Measurements from ENCODE around the gene SSR4.
A peak's percentile ranks its signal among the peaks of the same experiment; 100 is the strongest.

The SSR4 gene

DNA sequence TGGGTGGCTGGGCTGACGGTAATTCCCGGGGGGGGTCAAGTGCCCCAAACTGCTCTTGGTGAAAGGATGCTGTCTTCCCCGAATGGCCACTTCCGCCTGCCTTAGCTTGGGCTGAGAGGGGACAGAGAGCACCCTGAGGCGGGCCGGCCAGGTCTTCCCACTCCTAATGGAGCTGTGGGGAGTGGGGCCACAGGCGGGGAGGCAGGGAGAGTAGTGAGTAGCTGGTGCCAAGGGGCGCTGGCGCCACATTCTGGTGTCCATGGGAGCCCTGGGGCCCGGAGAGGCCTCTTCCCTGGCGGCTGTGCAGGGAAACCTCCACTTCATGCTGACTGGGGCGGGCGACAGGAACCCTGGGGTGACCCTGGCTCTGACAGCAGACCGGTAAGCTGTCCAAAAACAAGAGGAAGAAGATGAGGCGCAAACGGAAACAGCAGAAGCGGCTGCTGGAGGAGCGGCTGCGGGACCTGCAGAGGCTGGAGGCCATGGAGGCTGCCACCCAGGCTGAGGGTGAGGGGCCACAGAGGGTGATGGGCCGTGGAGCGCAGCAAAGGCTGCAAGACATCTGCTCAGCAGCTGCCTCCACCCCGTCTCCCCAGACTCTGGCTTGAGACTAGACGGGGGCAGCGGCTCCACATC, 11.0 kb upstream of the SSR4 start:
- H3K27me3 Mint-ChIP-seq = peaks cover 13% of the 10 kb centered on the region
- peaks cover 3% of the 10 kb centered on the region for H3K4me1 Mint-ChIP-seq (ENCODE audit: low read depth)
- no peak overlapping the region for H3K4me3 Mint-ChIP-seq
- H3K36me3 Mint-ChIP-seq (ENCODE audit: low read depth) = peaks cover 29% of the 10 kb centered on the region
- no peak for DNase-seq
- no peaks in the 10 kb centered on the region for H3K9me3 Mint-ChIP-seq
- no peak overlapping the region for H3K27ac Mint-ChIP-seq

DNA sequence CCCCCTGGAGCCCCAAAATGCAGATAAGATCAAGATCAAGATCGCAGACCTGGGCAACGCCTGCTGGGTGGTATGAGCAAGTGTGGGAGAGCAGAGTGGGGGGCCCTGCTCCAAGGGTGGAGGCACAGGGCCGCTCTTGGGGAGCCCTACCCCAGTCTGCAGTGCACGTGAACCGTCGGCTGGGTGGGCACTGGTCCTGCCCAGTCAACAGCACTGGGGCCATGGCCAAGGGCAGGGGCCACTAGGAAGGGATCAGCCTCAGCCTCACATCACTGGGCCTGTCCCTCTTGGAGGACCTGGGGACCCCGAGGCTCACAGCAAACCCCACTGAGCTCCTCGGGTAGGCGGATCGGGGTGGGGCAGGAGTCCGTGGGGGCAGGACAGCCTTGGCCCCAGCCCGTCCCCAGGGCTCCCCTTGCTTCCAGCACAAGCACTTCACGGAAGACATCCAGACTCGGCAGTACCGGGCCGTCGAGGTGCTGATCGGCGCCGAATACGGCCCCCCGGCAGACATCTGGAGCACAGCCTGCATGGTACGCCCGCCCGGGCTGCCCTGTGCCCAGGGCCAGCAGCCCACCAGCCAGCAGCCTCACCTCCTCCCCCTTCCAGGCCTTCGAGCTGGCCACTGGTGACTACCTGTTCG, 10.0 kb upstream of the SSR4 start:
- Mint-ChIP-seq H3K4me1 (ENCODE audit: low read depth) (peaks cover 3% of the 10 kb centered on the region), H3K9me3 (no peaks in the 10 kb centered on the region), H3K27ac (no peak overlapping the region), H3K36me3 (ENCODE audit: low read depth) (peaks cover 38% of the 10 kb centered on the region), H3K27me3 (peaks cover 13% of the 10 kb centered on the region), H3K4me3 (no peak overlapping the region)
- DNase-seq = no peak

DNA sequence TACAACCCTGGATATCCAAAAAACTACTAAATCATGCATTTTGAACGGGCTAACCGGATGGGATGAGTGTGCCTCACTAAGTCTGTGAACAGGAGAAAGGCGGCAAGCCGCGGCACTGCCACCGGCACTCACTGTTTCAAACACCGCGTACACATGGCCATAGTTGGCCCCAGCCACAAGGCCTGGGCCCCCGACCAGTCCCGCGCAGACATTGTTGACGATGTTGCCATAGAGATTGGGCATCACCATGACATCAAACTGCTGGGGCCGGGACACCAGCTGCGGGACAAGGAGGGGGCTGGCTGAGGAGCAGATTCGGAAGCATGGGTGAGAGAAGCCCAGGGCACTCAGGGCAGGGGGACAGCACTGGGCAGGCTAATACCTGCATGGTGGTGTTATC, 7.8 kb upstream of the SSR4 start:
- H3K4me3 Mint-ChIP-seq = no peak overlapping the region
- no peaks in the 10 kb centered on the region for H3K4me1 Mint-ChIP-seq (ENCODE audit: low read depth)
- no peak for DNase-seq
- H3K27ac Mint-ChIP-seq = no peak overlapping the region
- peaks cover 52% of the 10 kb centered on the region for H3K36me3 Mint-ChIP-seq (ENCODE audit: low read depth)
- no peaks in the 10 kb centered on the region for H3K9me3 Mint-ChIP-seq
- peaks cover 7% of the 10 kb centered on the region for H3K27me3 Mint-ChIP-seq

DNA sequence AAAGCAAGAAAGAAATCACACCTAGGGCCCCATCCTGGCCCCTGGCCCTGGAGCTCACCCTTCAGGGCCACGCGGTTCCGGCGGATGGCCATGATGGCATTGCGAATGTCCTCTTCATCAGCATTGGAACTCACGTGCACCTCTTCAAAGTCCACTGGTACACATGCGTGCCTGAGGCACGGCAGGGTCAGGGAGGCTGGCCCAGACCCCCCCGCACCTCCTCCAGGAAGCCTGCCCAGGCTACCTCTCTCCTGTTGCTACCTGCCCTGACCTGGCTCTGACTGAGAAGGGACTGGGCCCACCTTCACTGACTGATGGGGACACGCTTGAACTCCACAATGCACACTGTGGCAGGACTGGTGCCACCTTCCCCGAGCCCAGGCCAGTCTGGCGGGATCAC, 4.8 kb upstream of the SSR4 start:
- Mint-ChIP-seq H3K4me3 (no peak overlapping the region), H3K27me3 (peaks cover 10% of the 10 kb centered on the region), H3K27ac (no peak overlapping the region), H3K36me3 (ENCODE audit: low read depth) (peaks cover 59% of the 10 kb centered on the region), H3K4me1 (ENCODE audit: low read depth) (peaks cover 6% of the 10 kb centered on the region), H3K9me3 (no peaks in the 10 kb centered on the region)
- DNase-seq = no peak

DNA sequence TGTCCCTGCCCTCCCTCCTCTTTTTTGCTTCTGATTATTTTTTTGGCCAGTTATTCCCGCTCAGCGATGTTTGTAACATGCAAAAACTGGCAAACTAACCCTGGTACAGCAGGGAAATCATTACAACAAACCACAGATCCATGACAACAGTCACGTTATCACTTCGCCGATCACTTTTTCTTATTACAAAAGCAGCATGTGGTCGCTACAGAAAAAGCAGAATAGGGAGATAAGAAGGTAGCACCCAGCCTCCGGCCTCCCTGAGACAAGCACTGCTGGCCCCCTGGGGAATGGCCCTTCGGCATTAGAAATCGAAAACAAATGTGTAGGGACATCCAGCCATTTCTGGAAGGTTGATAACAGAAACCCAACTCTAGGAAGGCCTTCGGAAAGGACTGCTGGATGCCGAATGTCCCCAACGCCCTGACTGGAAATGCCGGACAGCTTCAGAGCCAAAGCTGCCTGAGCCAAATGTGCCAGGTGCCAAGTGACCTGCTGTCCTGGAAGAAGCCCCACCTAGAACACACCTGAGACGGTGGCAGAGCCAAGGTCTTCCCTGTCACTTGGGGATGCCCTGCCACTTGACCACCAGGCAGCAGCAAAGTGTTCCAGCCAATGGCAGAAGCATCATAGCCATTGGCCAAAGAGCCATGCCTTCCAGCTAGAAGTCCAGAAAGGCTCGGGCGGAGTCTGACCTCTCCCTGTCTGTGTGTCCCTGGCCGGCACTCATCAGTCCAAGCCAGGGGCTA, 3.2 kb upstream of the SSR4 start:
- Mint-ChIP-seq H3K9me3 (no peaks in the 10 kb centered on the region), H3K4me3 (no peak overlapping the region), H3K27ac (no peak overlapping the region), H3K4me1 (ENCODE audit: low read depth) (peaks cover 12% of the 10 kb centered on the region), H3K36me3 (ENCODE audit: low read depth) (peaks cover 58% of the 10 kb centered on the region), H3K27me3 (peaks cover 14% of the 10 kb centered on the region)
- no peak for DNase-seq

DNA sequence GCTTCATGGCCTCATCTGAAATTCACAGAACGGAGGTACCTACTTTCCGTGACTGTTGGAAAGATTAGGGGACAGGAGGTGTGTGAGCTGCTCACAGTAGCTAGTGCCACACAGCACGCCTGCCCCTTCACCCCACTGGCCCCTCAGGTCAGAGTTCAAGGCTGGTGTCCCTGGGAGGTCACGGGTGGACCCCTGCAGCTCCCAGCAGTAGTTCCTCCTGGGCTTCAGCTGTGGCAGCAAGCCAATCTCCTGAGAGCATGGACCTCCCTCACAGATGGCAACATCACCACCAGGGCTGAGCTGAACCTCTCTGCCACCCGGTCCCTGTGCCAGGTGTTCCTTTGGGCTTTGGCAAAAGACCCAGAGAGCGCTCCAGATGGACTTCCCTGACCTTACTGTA, 2.1 kb upstream of the SSR4 start:
- Mint-ChIP-seq H3K4me3 (peak overlapping the region; percentile 91), H3K36me3 (ENCODE audit: low read depth) (peaks cover 61% of the 10 kb centered on the region), H3K9me3 (no peaks in the 10 kb centered on the region), H3K27ac (no peak overlapping the region), H3K27me3 (peaks cover 17% of the 10 kb centered on the region), H3K4me1 (ENCODE audit: low read depth) (peaks cover 20% of the 10 kb centered on the region)
- no peak for DNase-seq

DNA sequence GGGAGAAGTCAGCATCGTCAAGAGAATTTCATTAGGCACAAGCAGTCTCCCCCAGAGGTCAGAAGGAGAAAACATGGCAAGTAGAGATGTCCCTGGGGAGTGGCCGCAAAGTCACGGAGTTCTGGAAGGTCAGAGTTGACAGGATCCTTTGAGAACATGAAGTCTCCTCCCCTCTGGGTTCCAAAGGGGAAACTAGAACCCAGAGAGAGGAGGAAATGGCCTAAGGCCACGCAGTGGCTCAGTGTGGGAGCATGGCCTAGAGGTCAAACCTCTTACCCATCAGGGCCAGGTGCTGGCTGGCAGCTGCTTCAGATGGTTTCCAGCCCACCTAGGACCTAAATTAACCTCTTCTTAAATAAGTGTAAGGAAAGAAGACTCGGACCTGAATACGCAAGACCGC, 1.2 kb upstream of the SSR4 start:
- peak overlapping the region; percentile 91 for H3K4me3 Mint-ChIP-seq

DNA sequence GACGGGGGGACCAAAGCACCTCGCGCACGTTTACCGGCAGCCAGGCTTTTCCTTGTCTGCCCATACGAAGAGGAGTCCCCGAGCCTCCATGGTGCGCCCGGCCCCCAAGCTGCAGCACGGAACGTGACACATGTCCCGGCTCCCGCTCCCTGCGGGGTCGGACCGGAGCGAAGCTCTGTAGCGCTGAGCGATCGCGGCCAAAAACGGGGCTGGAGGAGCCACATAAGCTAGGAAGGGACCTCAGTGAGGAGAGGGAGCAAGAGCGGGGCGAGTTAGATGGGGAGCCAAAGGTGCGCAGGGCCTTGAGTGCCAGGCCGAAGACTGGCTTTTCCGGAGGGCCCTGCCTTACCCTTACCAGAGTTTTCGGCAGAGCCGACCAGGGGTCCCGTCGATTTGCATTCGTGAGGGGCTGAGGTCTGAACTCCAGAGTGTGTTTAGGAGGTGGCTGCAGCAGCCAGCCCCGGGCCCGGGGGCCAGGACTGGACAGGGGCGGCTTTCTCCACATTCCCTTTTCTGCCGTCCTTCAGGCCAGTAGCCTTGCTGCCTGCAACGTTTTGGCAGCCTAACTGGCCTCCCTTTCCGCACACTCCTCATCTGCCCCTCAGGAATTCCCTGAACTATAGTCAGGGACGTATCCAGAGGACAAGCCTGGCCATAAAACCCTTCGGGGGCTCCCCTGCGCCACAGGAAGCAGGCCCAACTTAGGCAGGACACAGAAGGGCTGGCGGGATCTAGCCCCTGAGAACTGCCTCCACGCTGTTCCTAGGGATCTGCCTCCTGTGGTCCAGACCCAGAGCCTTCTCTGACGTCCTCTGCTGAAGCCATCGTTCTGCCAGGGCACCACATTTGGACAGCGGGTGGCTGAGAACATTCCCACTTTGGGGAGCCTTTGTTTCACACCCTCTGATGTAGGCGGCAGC, 689 bp downstream of the SSR4 start:
- H3K27ac Mint-ChIP-seq = peak overlapping the region; percentile 96
- peaks cover 56% of the 10 kb centered on the region for H3K36me3 Mint-ChIP-seq (ENCODE audit: low read depth)
- H3K4me3 Mint-ChIP-seq = peak overlapping the region; percentile 91
- H3K9me3 Mint-ChIP-seq = no peaks in the 10 kb centered on the region
- peaks cover 21% of the 10 kb centered on the region for H3K4me1 Mint-ChIP-seq (ENCODE audit: low read depth)
- peaks cover 17% of the 10 kb centered on the region for H3K27me3 Mint-ChIP-seq
- no peak for DNase-seq

More for the DNA sequence above, 1.2 kb upstream of the SSR4 start:
- H3K27ac Mint-ChIP-seq = peak overlapping the region; percentile 96
- H3K4me1 Mint-ChIP-seq (ENCODE audit: low read depth) = peaks cover 21% of the 10 kb centered on the region
- H3K9me3 Mint-ChIP-seq = no peaks in the 10 kb centered on the region
- peaks cover 17% of the 10 kb centered on the region for H3K27me3 Mint-ChIP-seq
- peaks cover 59% of the 10 kb centered on the region for H3K36me3 Mint-ChIP-seq (ENCODE audit: low read depth)
- DNase-seq = no peak

DNA sequence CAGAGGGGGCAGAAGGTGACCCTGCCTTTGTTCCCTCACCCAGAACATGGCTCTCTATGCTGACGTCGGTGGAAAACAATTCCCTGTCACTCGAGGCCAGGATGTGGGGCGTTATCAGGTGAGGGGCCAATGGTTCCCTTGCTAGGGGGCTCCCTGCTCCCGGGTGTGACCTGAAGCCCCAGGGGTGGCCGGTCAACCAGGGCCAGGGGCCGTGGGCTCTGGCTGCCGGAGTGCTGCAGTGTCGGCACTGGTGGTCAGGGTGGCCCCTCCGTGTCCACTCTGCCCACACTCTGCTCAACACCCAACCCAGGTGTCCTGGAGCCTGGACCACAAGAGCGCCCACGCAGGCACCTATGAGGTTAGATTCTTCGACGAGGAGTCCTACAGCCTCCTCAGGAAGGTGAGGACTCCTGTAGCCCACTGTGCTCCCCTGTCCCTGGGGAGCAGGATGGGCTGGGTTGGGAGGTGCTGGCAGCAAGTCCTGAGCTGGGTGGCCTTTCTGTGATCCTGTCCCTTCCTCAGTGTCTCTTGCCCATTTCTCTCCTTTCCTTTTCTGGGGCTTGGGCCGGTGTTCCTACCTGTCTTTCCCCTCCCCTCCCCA, 3.0 kb downstream of the SSR4 start:
- Mint-ChIP-seq H3K27ac (no peak overlapping the region), H3K4me1 (ENCODE audit: low read depth) (peaks cover 21% of the 10 kb centered on the region), H3K9me3 (no peaks in the 10 kb centered on the region), H3K36me3 (ENCODE audit: low read depth) (peaks cover 48% of the 10 kb centered on the region), H3K4me3 (no peak overlapping the region), H3K27me3 (peaks cover 14% of the 10 kb centered on the region)
- no peak for DNase-seq

DNA sequence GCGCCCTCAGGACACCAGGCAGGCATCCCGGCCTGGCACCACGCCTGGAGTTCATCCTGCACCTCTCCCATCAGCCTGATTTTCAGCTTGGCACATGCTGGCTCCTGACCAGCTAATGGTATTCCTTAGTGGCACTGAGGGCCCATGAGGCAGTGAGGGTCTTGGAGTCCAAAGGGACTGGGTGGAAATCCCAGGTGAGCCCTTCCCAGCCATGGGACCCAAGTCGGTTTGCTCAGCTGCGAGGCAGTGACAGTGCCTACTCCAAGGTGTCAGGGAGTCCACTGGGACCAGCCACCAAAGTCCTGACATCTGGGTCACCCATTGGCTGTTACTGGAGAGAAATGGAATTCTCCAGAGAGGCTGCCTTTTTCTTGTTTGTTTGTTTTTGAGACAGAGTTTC, 4.9 kb downstream of the SSR4 start:
- Mint-ChIP-seq H3K4me1 (ENCODE audit: low read depth) (peaks cover 16% of the 10 kb centered on the region), H3K4me3 (no peak overlapping the region), H3K36me3 (ENCODE audit: low read depth) (peaks cover 39% of the 10 kb centered on the region), H3K27me3 (peaks cover 10% of the 10 kb centered on the region), H3K9me3 (no peaks in the 10 kb centered on the region), H3K27ac (no peak overlapping the region)
- DNase-seq = no peak

DNA sequence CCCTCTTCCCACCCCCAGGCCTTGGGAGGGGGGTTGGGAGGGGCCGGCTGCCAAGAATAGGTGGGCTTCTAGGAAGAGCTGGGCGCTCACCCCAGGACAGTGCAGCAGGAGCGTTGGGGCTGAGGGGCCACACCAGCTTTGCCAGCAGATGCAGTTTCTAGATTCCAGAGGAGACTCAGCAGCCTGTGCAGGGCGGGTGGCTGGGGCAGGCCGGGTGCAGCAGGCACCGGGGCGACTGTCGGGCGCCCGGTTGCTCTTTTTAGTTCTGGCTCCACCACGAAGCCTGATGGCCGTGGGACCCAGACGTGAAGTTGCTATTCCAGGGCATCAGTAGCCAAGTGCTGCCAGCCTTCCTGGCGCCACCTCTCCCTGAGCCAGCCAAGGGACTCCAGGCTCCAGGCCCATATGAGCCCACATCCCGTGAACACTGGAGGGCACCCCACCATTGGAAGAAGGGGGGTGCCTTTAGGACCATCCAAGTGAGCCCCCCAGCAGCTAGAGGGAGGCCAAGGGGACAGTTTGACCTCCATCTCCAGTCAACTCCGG, 5.8 kb downstream of the SSR4 start:
- Mint-ChIP-seq H3K4me1 (ENCODE audit: low read depth) (peaks cover 16% of the 10 kb centered on the region), H3K27me3 (peaks cover 10% of the 10 kb centered on the region), H3K9me3 (no peaks in the 10 kb centered on the region), H3K36me3 (ENCODE audit: low read depth) (peaks cover 36% of the 10 kb centered on the region), H3K4me3 (no peak overlapping the region), H3K27ac (no peak overlapping the region)
- DNase-seq = no peak

DNA sequence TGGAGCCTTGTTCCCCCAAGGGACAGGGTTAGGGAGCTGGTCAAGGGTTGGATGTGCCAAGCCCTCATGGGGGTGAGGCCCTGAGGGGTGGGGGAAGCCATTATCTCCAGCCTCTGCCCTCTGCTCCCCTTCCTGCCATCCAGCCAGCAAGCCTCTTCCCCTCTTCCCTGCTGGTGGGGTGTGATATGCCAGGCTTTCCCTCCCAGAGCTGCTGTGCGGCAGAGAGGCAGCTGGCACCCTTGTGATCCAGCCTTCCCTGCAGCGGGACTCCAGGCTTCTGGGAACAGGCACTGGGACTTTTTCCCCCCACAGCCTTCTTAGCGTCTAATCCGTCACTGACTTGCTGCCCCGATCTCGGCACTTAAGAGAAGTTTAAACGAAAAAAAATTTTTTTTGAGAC, 6.3 kb downstream of the SSR4 start:
- H3K36me3 Mint-ChIP-seq (ENCODE audit: low read depth) = peaks cover 31% of the 10 kb centered on the region
- H3K4me3 Mint-ChIP-seq = no peak overlapping the region
- peaks cover 15% of the 10 kb centered on the region for H3K4me1 Mint-ChIP-seq (ENCODE audit: low read depth)
- DNase-seq = no peak
- H3K27ac Mint-ChIP-seq = no peak overlapping the region
- no peaks in the 10 kb centered on the region for H3K9me3 Mint-ChIP-seq
- peaks cover 13% of the 10 kb centered on the region for H3K27me3 Mint-ChIP-seq

DNA sequence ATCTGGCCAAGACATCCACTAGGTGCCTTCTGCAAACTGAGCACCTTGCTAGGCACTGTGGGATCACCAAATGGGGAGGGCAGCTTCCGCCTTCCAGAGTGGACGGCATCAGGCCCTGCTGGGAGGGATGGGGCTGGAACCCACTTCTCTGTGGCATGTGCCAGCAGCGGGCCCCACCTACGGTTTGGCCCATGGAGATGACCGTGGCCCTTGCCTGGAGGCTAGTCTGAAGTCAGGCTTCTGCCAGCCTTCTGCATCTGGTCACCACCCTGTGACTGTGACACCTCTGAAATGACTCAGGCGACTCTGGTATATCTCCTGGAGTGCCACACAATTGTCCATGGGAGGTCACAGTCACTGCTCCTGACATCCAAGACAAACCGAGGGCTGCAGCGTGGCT, 7.2 kb downstream of the SSR4 start:
- DNase-seq = no peak
- H3K9me3 Mint-ChIP-seq = no peaks in the 10 kb centered on the region
- peaks cover 6% of the 10 kb centered on the region for H3K27me3 Mint-ChIP-seq
- no peak overlapping the region for H3K4me3 Mint-ChIP-seq
- peaks cover 22% of the 10 kb centered on the region for H3K36me3 Mint-ChIP-seq (ENCODE audit: low read depth)
- H3K27ac Mint-ChIP-seq = no peak overlapping the region
- peaks cover 6% of the 10 kb centered on the region for H3K4me1 Mint-ChIP-seq (ENCODE audit: low read depth)

All from activated T-cell treated with anti-CD3 and anti-CD28 coated beads, Interleukin-2, amount 50 U/mL, for 24 hours (primary cell).